IPS-11a (cell line): ENCODE results near the gene OR2AT4.
"Not testable (repeated sequence)": the region's sequence is repeated elsewhere in the genome, so short reads cannot be mapped to it uniquely, and the experiment has no call there.

Experiments used
- H3K4me3 ChIP-seq: one replicate; pipeline ENCODE4 v1.5.1; 2013; ENCODE audit warnings: low read depth, low read length, control low read depth

Gene OR2AT4

GRCh38 chr11:75103380-75104026, 6.8 kb upstream of the OR2AT4 start:
- H3K4me3 ChIP-seq, result no peak overlapping the region

DNA sequence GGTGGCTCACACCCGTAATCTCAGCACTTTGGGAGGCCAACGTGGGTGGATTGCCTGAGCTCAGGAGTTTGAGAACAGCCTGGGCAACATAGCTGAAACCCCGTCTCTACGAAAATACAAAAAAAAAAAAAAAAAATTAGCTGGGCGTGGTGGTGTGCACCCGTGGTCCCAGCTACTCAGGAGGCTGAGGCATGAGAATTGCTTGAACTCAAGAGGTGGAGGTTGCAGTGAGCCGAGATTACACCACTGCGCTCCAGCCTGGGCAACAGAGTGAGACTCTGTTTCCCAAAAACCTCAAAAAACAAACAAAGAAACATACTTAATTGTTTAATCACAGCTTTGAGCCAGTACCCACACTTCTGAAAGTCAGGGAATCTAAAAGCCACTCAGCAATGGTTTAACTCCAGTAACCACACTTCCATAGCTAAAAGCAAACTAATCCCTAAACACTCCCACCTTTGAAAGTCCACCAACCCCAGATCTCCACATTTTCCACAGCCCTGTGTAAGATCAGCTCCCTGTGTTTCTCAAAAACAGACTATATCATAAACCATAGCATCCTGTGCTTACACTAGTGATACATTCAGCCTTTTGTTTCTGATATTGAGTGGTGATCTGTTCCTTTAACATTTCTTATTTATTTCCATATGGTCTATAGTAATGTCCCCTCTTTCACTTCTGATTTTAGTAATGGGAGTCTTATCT, 4.9 kb upstream of the OR2AT4 start:
- H3K4me3 ChIP-seq, result no peak overlapping the region

DNA sequence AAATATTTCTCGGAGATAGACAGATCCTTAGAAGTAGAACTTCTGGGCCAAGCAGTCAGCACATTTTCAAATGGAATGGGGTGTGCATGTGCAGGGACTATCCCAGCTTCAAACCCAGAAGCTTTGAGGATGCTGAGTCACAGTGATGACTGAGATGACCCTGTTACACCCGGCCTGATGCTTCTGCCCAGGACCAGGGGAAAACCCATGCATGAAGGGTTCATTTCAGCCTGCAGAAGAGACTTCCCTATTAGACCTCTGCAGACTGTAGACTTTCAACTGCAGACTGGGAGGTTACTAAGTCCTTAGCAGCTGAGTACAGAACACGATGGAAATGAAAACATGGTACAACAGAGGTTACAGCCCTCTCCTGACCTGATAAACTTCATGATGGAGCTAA, 3.6 kb upstream of the OR2AT4 start:
- H3K4me3 ChIP-seq, result no peak overlapping the region

DNA sequence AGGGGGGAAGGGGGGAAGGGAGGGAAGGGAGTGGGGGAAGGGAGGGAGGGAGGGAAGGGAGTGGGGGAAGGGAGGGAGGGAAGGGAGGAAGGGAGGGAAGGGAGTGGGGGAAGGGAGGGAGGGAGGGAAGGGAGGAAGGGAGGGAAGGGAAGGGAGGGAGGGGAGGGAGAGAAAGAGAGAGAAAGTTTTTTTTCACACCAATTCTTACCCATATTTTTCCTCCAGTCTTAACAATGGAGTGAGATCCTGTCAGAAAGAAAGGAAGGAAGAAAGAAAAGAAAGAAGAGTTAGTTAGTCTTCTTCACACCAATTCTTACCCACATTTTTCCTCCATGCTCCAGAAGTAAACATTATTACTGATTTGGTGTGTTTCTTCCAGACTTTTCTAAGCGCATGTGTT, 3.0 kb upstream of the OR2AT4 start:
- H3K4me3 ChIP-seq, result no peak overlapping the region

DNA sequence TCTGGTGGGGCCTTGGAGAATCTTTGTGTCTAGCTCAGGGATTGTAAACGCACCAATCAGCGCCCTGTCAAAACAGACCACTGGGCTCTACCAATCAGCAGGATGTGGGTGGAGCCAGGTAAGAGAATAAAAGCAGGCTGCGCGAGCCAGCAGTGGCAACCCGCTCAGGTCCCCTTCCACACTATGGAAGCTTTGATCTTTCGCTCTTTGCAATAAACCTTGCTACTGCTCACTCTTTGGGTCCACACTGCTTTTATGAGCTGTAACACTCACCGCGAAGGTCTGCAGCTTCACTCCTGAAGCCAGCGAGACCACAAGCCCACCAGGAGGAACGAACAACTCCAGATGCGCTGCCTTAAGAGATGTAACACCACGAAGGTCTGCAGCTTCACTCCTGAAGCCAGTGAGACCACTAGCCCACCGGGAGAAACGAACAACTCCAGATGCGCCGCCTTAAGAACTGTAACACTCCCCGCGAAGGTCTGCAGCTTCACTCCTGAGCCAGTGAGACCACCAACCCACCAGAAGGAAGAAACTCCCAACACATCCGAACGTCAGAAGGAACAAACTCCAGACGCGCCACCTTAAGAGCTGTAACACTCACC, 2.3 kb upstream of the OR2AT4 start:
- H3K4me3 ChIP-seq, result not testable (repeated sequence)

GRCh38 chr11:75098181-75098580, 1.5 kb upstream of the OR2AT4 start:
- not testable (repeated sequence) for H3K4me3 ChIP-seq

- no peak overlapping the region for H3K4me3 ChIP-seq
Observed at GRCh38 chr11:75097173-75097557, 489 bp upstream of the OR2AT4 start.

DNA sequence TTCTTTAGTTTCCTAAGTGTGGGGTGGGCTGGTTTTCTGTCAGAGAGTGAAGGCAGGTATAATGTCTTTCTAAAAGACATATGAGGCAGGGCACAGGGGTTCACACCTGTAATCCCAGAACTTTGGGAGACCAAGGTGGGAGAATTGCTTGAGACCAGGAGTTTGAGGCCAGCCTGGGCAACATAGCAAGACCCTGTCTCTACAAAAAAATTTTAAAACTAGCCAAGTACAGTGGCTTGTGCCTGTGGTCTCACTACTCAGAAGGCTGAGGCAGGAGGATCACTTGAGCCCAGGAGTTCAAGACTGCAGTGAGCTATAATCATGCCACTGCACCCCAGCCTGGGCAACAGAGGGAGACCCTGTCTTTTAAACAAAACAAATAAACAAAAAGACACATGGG, 2.3 kb downstream of the OR2AT4 start:
- not testable (repeated sequence) for H3K4me3 ChIP-seq

- no peak overlapping the region for H3K4me3 ChIP-seq
Observed at GRCh38 chr11:75090671-75091177, 6.0 kb downstream of the OR2AT4 start.

DNA sequence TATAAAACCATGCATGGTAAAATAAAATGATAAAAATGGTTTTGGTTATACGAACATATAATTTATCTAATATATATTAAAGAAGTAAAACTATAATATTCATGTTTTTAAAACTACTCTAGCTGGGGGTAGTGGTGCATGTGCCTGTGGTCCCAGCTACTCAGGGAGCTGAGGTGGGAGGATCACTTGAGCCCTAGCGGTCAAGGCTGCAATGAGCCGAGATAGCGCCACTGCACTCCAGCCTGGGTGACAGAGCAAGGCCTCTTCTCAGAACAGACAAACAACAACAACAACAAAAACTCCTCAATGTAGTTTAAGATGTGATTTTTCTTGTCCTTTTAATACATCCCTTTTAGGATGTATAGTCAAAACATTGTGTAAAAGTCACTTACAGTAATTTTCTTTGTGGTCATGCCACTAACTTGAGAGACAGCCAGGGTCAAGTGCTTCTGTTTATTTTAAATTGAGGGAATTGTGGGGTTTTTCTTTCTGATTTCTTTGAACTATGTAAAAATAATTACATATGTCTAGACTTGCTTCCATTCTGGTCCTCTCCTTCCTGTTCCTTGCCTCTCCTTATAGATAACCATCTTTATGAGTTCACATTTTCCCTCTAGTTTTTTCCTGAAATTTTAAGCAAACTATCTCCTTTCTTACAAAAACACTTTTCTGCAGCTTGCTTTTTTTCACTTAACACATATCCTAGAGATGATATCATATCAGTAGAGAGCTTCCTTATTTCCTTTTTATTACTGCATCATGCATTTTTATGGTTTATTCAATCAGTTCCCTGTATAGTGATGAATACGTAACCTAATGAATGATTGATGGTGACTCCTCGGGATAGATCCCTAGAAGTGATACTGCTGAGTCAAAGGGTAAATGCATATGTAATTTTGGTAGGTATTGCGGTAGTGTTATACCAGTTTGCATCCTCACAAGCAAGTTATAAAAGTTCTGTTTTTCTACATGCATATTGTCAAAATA, 9.1 kb downstream of the OR2AT4 start:
- no peak overlapping the region for H3K4me3 ChIP-seq

GRCh38 chr11:75084883-75085282, 11.8 kb downstream of the OR2AT4 start:
- no peak overlapping the region for H3K4me3 ChIP-seq

DNA sequence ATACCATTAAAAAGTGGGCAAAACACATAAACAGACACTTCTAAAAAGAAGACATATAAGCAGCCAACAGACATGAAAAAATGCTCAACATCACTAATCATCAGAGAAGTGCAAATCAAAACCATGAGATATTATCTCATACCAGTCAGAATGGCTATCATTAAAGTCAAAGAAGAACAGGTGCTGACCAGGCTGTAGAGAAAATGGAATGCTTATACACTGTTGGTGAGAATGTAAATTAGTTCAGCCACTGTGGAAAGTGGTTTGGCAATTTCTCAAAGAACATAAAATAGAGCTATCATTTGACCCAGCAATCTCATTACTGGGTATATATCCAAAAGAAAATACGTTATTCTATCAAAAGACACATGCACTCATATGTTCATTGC, 13.5 kb downstream of the OR2AT4 start:
- no peak overlapping the region for H3K4me3 ChIP-seq

DNA sequence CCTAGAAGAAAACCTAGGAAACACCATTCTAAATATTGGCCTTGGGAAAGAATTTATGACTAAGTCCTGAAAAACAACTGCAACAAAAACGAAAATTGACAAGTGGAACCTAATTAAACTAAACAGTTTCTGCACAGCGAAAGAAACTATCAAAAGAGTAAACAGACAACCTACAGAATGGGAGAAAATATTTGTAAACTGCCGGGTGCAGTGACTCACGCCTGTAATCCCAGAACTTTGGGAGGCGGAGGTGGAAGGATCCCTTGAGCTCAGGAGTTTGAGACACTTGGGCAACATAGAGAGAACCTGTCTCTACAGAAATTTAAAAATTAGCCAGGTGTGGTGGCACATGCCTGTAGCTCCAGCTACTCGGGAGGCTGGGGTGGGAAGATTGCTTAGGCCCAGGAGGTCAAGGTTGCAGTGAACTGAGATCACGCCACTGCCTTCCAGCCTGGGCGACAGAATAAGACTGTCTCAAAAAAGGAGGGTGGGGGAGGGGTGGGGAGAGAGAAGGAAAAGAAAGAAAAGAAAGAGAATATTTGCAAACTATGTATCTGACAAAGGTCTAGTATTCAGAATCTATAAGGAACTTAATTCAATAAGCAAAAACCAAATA, 14.0 kb downstream of the OR2AT4 start:
- H3K4me3 ChIP-seq, result no peak overlapping the region

- no peak overlapping the region for H3K4me3 ChIP-seq
Observed at GRCh38 chr11:75079546-75079945, 17.1 kb downstream of the OR2AT4 start.

DNA sequence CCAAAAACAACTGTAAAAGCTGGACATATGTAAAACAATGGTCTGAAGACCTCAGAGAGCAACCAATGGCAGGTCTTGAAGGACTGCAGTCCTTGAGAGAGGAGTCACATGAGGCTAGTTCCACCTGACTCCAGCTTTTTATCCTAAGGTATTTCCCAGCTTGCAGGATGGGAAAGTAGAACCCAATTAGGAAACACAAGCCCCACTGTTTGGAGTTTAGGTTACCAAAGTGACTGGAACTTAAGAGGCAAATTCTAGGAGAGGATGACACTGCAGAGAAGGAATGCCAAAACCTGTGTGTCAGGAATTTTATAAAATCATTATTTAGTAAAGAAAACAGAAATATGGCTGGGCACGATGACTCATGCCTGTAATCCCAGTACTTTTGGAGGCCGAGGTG, 18.4 kb downstream of the OR2AT4 start:
- no peak overlapping the region for H3K4me3 ChIP-seq

DNA sequence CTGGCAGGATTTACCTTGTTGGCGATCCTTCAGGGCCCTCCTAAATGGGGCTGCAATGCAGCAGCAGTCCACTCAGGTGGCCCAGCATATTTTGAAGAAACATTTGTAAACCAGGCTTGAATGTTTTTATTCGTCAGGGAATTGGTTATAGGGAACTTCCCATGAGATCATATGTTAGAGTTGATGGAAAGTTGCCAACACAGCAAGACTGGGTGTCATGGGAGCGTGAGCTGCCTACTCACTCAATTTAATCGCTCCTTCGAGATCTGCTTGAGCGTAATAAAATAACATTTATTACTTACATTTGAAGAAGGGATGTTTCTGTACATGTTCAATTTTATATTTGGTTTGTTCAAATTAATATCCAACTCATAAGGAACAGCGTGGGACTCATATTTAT, 19.4 kb downstream of the OR2AT4 start:
- no peak overlapping the region for H3K4me3 ChIP-seq

DNA sequence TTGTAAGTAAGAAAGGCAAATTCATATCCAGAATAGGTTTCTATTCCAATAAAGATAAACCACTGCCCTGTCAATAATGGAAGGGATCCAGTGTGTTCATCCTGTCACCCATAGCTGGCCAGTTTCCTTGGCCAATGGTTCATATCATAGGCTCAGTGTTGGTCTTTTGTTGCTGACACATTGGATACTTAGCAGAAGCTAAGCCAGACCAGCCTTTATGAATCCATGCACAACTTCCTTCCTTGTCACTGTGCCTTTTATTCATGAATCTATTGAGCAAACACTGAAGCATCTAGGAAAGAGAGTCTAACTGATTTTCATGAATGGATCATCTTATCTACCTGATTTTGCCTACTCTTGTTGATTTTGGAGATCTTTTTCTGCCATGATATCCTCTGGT, 20.0 kb downstream of the OR2AT4 start:
- H3K4me3 ChIP-seq, result no peak overlapping the region

GRCh38 chr11:75073459-75074190, 23.1 kb downstream of the OR2AT4 start:
- no peak overlapping the region for H3K4me3 ChIP-seq

DNA sequence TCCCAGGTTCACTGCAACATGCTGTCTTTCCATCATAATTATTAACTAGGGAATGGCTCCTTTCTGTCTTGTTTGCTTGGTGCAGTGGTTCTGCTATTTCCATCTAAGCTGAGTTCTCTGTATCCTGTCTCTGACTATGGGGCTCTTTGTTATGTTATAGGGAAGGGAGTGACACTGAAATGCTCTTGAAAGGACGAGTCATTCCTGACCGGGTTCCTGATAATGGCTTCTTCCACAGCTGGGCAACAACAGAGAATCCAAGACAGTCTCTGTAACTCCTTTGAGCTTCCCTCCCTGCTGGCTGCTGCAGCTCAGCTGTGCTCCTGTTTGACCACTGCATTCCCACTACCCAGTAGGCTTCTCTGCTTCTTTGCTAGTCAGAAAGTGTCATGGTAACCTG, 24.1 kb downstream of the OR2AT4 start:
- no peak overlapping the region for H3K4me3 ChIP-seq

DNA sequence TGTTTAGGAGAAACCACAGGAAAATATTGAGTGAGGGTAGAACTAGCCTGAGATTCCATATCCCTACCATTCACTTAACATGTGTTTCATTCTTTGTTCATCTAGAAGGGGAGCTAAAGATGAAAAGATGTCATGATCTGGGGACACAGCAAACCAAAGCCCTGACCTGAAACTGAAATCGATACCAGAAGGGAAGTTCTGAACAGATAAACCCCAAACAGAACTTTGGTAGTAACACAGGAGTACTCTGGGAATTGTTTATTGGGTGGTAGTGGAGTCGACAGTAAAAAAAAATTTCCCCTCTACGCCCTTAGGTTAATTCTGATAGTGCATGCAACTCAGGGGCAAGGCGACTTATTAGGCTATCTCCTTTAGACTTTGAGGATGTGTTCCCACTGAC, 27.2 kb downstream of the OR2AT4 start:
- no peak overlapping the region for H3K4me3 ChIP-seq
